AG10803 (cell line): Measurements from ENCODE around the gene MILR1.

ENCODE experiments used
- DNase-seq: peaks from one replicate; pipeline ENCODE4 v3.0.0; 2010; ENCODE audit warnings: low read depth
- H3K4me3 ChIP-seq: 2 replicates; pipeline ENCODE4 v1.5.1; 2011; ENCODE audit warnings: mild to moderate bottlenecking, low read length, control low read depth
- CTCF ChIP-seq: conservative IDR thresholded peaks from 2 replicates; pipeline ENCODE4 v1.5.1; 2011; ENCODE audit warnings: mild to moderate bottlenecking, low read length, control low read depth, inconsistent platforms

MILR1 gene

GRCh38 chr17:64509179-64509578 is 60.3 kb downstream of the MILR1 start:
- no peak for DNase-seq
- H3K4me3 ChIP-seq: no peak overlapping the region; the same call in 1 of the 2 replicates
- no peak for TF ChIP-seq CTCF

DNA sequence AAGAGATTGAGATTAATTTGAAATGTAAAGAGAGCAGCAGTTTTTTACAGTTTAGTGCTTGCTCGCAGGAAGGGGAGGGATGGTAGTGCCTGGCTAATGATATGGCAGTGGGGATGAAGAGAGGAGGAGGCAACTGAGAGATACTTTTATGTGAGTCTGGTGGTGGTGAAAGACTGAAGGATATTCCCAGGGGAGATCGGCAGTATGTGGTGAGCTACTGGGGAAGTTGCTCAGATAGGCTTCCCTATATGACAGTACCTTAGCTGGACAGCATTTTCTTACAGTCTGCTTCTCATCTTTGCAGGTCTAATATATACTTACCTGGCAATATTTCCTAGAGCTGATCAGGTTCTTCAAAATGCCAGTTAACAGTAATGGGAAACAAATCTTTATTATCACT is 66.5 kb downstream of the MILR1 start:
- H3K4me3 ChIP-seq: no peak overlapping the region
- TF ChIP-seq CTCF: no peak
- DNase-seq: no peak

DNA sequence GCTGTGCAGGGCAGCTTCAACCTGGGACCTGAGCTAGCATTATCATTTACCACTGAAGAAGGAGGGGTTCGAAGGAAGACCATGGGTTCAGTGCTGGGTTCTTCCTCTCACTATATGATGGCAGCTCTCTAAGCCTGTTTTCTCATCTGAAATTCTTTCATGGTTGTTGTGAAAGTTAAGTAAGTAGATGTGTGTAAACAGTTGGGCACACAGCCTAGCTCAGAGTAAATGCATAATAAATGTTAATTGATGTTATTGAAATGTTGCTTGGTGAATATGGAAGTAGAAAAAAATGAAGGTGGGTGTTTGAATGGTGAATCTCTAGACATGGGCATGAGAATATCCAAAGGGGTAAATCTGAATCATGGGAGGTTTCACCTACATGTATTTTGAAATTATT is 66.9 kb downstream of the MILR1 start:
- H3K4me3 ChIP-seq: no peak overlapping the region
- TF ChIP-seq CTCF: no peak
- no peak for DNase-seq
